Endothelial cell of umbilical vein (primary cell): Measurements from ENCODE around the gene RECK. TPM values are rescaled to one million over a fixed set of nuclear protein-coding genes. Genes with fewer than 3 reads are reported as not detected.
A peak's percentile ranks its signal among the peaks of the same experiment; 100 is the strongest.

ENCODE experiments used
- BruUV-seq: library from RNA; stranded (reverse); fragments of 400-500 nt; replicated peaks from 2 replicates; lab custom pipeline; 2021; lab: Mats Ljungman, UMichigan
- CTCF ChIA-PET: fragments of 300-600, 350-600 bp; sonication (Branson Sonifier 250); formaldehyde crosslinking; loops from one replicate; lab custom pipeline; 2021; ENCODE audit warnings: antibody characterized with exemption, inconsistent platforms; lab: Charles Lee
- POLR2A ChIA-PET: fragments of 300-600, 350-600 bp; sonication (Branson Sonifier 250); formaldehyde crosslinking; loops from one replicate; lab custom pipeline; 2021; ENCODE audit warnings: antibody characterized with exemption, inconsistent platforms; lab: Charles Lee
- DNase-seq: peaks from one replicate; pipeline ENCODE4 v3.0.0-alpha.2; 2011; ENCODE audit warnings: low read depth, low spot score
- FAIRE-seq: peaks from 2 replicates; lab custom pipeline; 2011; peaks lifted over from hg19 to GRCh38; lab: Jason Lieb, UNC
- H2AFZ ChIP-seq: 2 replicates; pipeline ENCODE4 v1.6.0; 2012; ENCODE audit warnings: low read depth, low read length, control low read depth, inconsistent platforms
- H3K27ac ChIP-seq: 2 replicates; pipeline ENCODE4 v1.5.1; 2011; ENCODE audit warnings: low read depth, mild to moderate bottlenecking, control low read depth, low read length, moderate library complexity; ENCODE audit not compliant: insufficient read depth
- H3K27me3 ChIP-seq, 2 experiments: 2 replicates each; pipeline versions ENCODE4 v1.6.0 to v1.6.1; 2011; ENCODE audit warnings: low read length in 2 of 2, mixed read lengths in 1 of 2; ENCODE audit not compliant: control insufficient read depth in 2 of 2, insufficient read depth in 2 of 2
- H3K36me3 ChIP-seq, 2 experiments: 2 replicates in 1 of 2; 3 replicates in 1 of 2; pipeline ENCODE4 v1.5.1; 2011; ENCODE audit warnings: low read length in 2 of 2, mild to moderate bottlenecking in 1 of 2, moderate library complexity in 1 of 2; ENCODE audit not compliant: control insufficient read depth in 2 of 2, insufficient read depth in 2 of 2; ENCODE audit errors: extremely low read depth in 1 of 2
- H3K4me1 ChIP-seq: 3 replicates; pipeline ENCODE4 v1.5.1; 2011; ENCODE audit warnings: mild to moderate bottlenecking, low read length; ENCODE audit not compliant: control insufficient read depth, insufficient read depth; ENCODE audit errors: extremely low read depth
- H3K4me2 ChIP-seq: 2 replicates; pipeline ENCODE4 v1.6.1; 2011; ENCODE audit warnings: low read length, control low read depth, mixed read lengths; ENCODE audit not compliant: insufficient read depth
- H3K4me3 ChIP-seq, 3 experiments: fragments of 200-600 bp in 1 of 3; sonication (generic), shearing (Covaris generic) in 1 of 3; replicated peaks in 1 of 3; 2 replicates each; pipeline ENCODE4 v1.5.1; 2011 to 2016; ENCODE audit warnings: control low read depth in 3 of 3, low read length in 3 of 3, mild to moderate bottlenecking in 2 of 3, inconsistent platforms in 1 of 3, low read depth in 1 of 3, moderate library complexity in 1 of 3; ENCODE audit not compliant: insufficient read depth in 1 of 3
- H3K79me2 ChIP-seq: 2 replicates; pipeline ENCODE4 v1.6.0; 2012; ENCODE audit warnings: low read length, inconsistent platforms; ENCODE audit not compliant: control insufficient read depth, insufficient read depth
- H3K9ac ChIP-seq: replicated peaks from 2 replicates; pipeline ENCODE3; 2011; ENCODE audit warnings: low read length, control low read depth; ENCODE audit not compliant: insufficient read depth; ENCODE audit errors: extremely low read depth
- H3K9me1 ChIP-seq: replicated peaks from 3 replicates; pipeline ENCODE4 v1.6.0; 2011; ENCODE audit warnings: mild to moderate bottlenecking, low read length; ENCODE audit not compliant: control insufficient read depth, insufficient read depth; ENCODE audit errors: extremely low read depth
- H3K9me3 ChIP-seq: replicated peaks from 2 replicates; pipeline ENCODE4 v1.5.1; 2012; ENCODE audit warnings: low read length, inconsistent platforms; ENCODE audit not compliant: control insufficient read depth, insufficient read depth
- H4K20me1 ChIP-seq: replicated peaks from 2 replicates; pipeline ENCODE3; 2011; ENCODE audit warnings: mild to moderate bottlenecking, low read length; ENCODE audit not compliant: control insufficient read depth, insufficient read depth; ENCODE audit errors: extremely low read depth
- CTCF ChIP-seq, 2 donors: IDR thresholded peaks; 1 replicate in 1 of 2; 2 replicates in 1 of 2; pipeline ENCODE4 v1.5.1; 2011; ENCODE audit warnings: low read length in 2 of 2, mild to moderate bottlenecking in 2 of 2, moderate library complexity in 2 of 2, control low read depth in 1 of 2, inconsistent platforms in 1 of 2, low read depth in 1 of 2; ENCODE audit not compliant: insufficient read depth in 1 of 2; ENCODE audit errors: extremely low read depth in 1 of 2
- EZH2 ChIP-seq: IDR thresholded peaks from 2 replicates; pipeline ENCODE4 v1.6.1; 2012; ENCODE audit warnings: borderline replicate concordance, low read depth, mild to moderate bottlenecking, moderate library complexity, low read length, inconsistent platforms; ENCODE audit not compliant: severe bottlenecking
- FOS ChIP-seq: IDR thresholded peaks from 2 replicates; pipeline ENCODE4 v1.6.1; 2011; ENCODE audit warnings: mild to moderate bottlenecking, low read length, moderate library complexity, borderline replicate concordance; ENCODE audit not compliant: insufficient read depth
- GATA2 ChIP-seq: IDR thresholded peaks from 2 replicates; pipeline ENCODE4 v1.7.0; 2011; ENCODE audit warnings: low read depth, mild to moderate bottlenecking, moderate library complexity, mixed read lengths, low read length; ENCODE audit not compliant: insufficient read length, insufficient read depth
- JUN ChIP-seq: IDR thresholded peaks from 2 replicates; pipeline ENCODE4 v1.6.1; 2011; ENCODE audit warnings: borderline replicate concordance, low read depth; ENCODE audit not compliant: insufficient read length, insufficient read depth
- MAX ChIP-seq: IDR thresholded peaks from 2 replicates; pipeline ENCODE4 v1.6.1; 2011; ENCODE audit not compliant: insufficient read depth, insufficient read length
- MYC ChIP-seq: IDR thresholded peaks from one replicate; pipeline ENCODE4 v1.6.1; 2011; ENCODE audit warnings: mild to moderate bottlenecking, low read depth, low read length
- POLR2A ChIP-seq: IDR thresholded peaks from 2 replicates; pipeline ENCODE4 v1.6.1; 2012; ENCODE audit warnings: low read depth, mild to moderate bottlenecking, control low read depth, low read length
- POLR2AphosphoS5 ChIP-seq: IDR thresholded peaks from 2 replicates; pipeline ENCODE4 v1.6.1; 2012; ENCODE audit warnings: low read depth, mild to moderate bottlenecking, control low read depth, low read length, moderate library complexity; ENCODE audit not compliant: insufficient read depth
- dilution Hi-C: fragments of 300-500 bp; cut with MboI; formaldehyde crosslinking; loops from one replicate; pipeline ENCODE4 v1.15.0; 2019; ENCODE audit warnings: low sequenced_read_pairs; ENCODE audit not compliant: extremely low pct_ligation_motif_present
- intact Hi-C: fragments of 100-400 bp; cut with micrococcal nuclease; formaldehyde crosslinking; loops from one replicate; pipeline ENCODE4 v1.10.0; 2022
- polyA plus RNA-seq, 4 experiments: library from polyadenylated mRNA; depleted of rRNA in 3 of 4; stranded (reverse) in 3 of 4; unstranded in 1 of 4; fragments of >200 nt; gene quantifications; 2 replicates each; pipeline versions ENCODE4 v1.2.1 to v1.2.3, GENCODE V29; 2011 to 2012; ENCODE audit warnings: missing spikeins in 1 of 4
- total RNA-seq: library from RNA; stranded (reverse); gene quantifications from 2 replicates; pipeline ENCODE4 v1.2.3, GENCODE V29; 2021

The RECK gene
- total and polyA plus RNA-seq, 2 donors (not counting 3 experiments of a cell fraction or from before 2014, with no cell fraction given) = 12.0 to 14.1 TPM

GRCh38 chr9:36119476-36119875 is 82.8 kb downstream of the RECK start:
- Histone ChIP-seq H3K4me1 (no peaks in the 10 kb centered on the region), H3K27me3 (no peaks in the 10 kb centered on the region), H3K9ac (no peak overlapping the region), H3K79me2 (no peaks in the 10 kb centered on the region), H3K36me3 (peaks cover 0 to 1% of the 10 kb centered on the region in 2 experiments), H3K9me3 (no peaks in the 10 kb centered on the region), H3K9me1 (no peaks in the 10 kb centered on the region), H3K4me2 (no peak overlapping the region), H3K27ac (no peak overlapping the region), H4K20me1 (no peaks in the 10 kb centered on the region), H2AFZ (no peak overlapping the region), H3K4me3 (no peak overlapping the region)
- dilution Hi-C loops = no loop called here
- DNase-seq (peak; percentile 47), FAIRE-seq (no peak)
- ChIA-PET POLR2A (no interaction called here), CTCF (interaction anchor here (1.0 kb wide), 1 partner anchor 11 kb away, joined by 3 read pairs; no protein-coding TSS in a partner anchor)
- no TSS peak for BruUV-seq
- TF ChIP-seq CTCF (IDR thresholded peaks at IDR 0.05; ENCODE audit: extremely low read depth in 1 of 2, insufficient read depth in 1 of 2, low read depth in 1 of 2, low read length in 2 of 2) (no peak), MYC (no peak), GATA2 (no peak), POLR2A (no peak), EZH2 (no peak), JUN (no peak), POLR2AphosphoS5 (no peak), FOS (no peak), MAX (no peak)
- intact Hi-C loops = no loop called here
